Measurements from ENCODE around the gene PDE5A. TPM values are rescaled to one million over a fixed set of nuclear protein-coding genes. Genes with fewer than 3 reads are reported as not detected.
A peak's percentile ranks its signal among the peaks of the same experiment; 100 is the strongest.
"Not testable (repeated sequence)": the region's sequence is repeated elsewhere in the genome, so short reads cannot be mapped to it uniquely, and the experiment has no call there.

The PDE5A gene
- total RNA-seq, 3 donors from 2014 or later: 35.4 to 131 (median 58.4) TPM

GRCh38 chr4:119663160-119663788 lies 34.7 kb upstream of the PDE5A start:
- H3K4me3 ChIP-seq: no peak overlapping the region
- H3K36me3 ChIP-seq (ENCODE audit: low read depth): no peaks in the 10 kb centered on the region
- intact Hi-C loops (cut with DNase I, micrococcal nuclease): no loop called here
- H3K4me1 ChIP-seq (ENCODE audit: low read depth): no peaks in the 10 kb centered on the region
- ATAC-seq: peak; percentile 71
- H3K9me3 ChIP-seq: no peaks in the 10 kb centered on the region
- DNase-seq: no peak
- no peak for TF ChIP-seq CTCF (IDR thresholded peaks at IDR 0.05)

GRCh38 chr4:119662612-119663011 lies 34.0 kb upstream of the PDE5A start:
- intact Hi-C loops (cut with DNase I, micrococcal nuclease); H3K9me3 ChIP-seq; H3K36me3 ChIP-seq (ENCODE audit: low read depth); H3K4me3 ChIP-seq; ATAC-seq; H3K4me1 ChIP-seq (ENCODE audit: low read depth); DNase-seq: not testable (repeated sequence)

- peak; percentile 42 for ATAC-seq
- H3K9me3 ChIP-seq: no peaks in the 10 kb centered on the region
- H3K4me3 ChIP-seq: no peak overlapping the region
- intact Hi-C loops (cut with DNase I, micrococcal nuclease): no loop called here
- no peak for DNase-seq
- TF ChIP-seq CTCF (IDR thresholded peaks at IDR 0.05): no peak
- H3K36me3 ChIP-seq (ENCODE audit: low read depth): no peaks in the 10 kb centered on the region
- no peaks in the 10 kb centered on the region for H3K4me1 ChIP-seq (ENCODE audit: low read depth)
These were observed 32.6 kb upstream of the PDE5A start for GRCh38 chr4:119661231-119661630.

GRCh38 chr4:119659576-119659975 lies 31.0 kb upstream of the PDE5A start:
- Histone ChIP-seq H3K4me1 (ENCODE audit: low read depth) (no peaks in the 10 kb centered on the region), H3K9me3 (no peaks in the 10 kb centered on the region), H3K4me3 (no peak overlapping the region), H3K36me3 (ENCODE audit: low read depth) (no peaks in the 10 kb centered on the region)
- intact Hi-C loops (cut with DNase I, micrococcal nuclease): no loop called here
- ATAC-seq (no peak), DNase-seq (no peak)
- TF ChIP-seq CTCF (IDR thresholded peaks at IDR 0.05): no peak

GRCh38 chr4:119657111-119657611 lies 28.6 kb upstream of the PDE5A start:
- ATAC-seq (no peak), DNase-seq (no peak)
- intact Hi-C loops (cut with DNase I, micrococcal nuclease): no loop called here
- Histone ChIP-seq H3K4me1 (ENCODE audit: low read depth) (no peaks in the 10 kb centered on the region), H3K9me3 (no peaks in the 10 kb centered on the region), H3K36me3 (ENCODE audit: low read depth) (no peaks in the 10 kb centered on the region), H3K4me3 (no peak overlapping the region)
- no peak for TF ChIP-seq CTCF (IDR thresholded peaks at IDR 0.05)

- TF ChIP-seq CTCF (IDR thresholded peaks at IDR 0.05): no peak
- Histone ChIP-seq H3K36me3 (ENCODE audit: low read depth) (no peaks in the 10 kb centered on the region), H3K4me3 (no peak overlapping the region), H3K4me1 (ENCODE audit: low read depth) (no peaks in the 10 kb centered on the region), H3K9me3 (no peaks in the 10 kb centered on the region)
- ATAC-seq (no peak), DNase-seq (no peak)
- intact Hi-C loops (cut with DNase I, micrococcal nuclease): no loop called here
These were observed 27.7 kb upstream of the PDE5A start for GRCh38 chr4:119656342-119656741.
